Ramos (cell line): ENCODE measurements around the gene ISOC2.
"Not testable (repeated sequence)": the region's sequence is repeated elsewhere in the genome, so short reads cannot be mapped to it uniquely, and the experiment has no call there.

ENCODE experiments used
- in situ Hi-C: fragments of 300-500 bp; cut with MboI; formaldehyde crosslinking; loops from one replicate; pipeline ENCODE4 v1.14.3; 2022; ENCODE audit warnings: low sequenced_read_pairs; ENCODE audit not compliant: unreplicated experiment

The ISOC2 gene

DNA sequence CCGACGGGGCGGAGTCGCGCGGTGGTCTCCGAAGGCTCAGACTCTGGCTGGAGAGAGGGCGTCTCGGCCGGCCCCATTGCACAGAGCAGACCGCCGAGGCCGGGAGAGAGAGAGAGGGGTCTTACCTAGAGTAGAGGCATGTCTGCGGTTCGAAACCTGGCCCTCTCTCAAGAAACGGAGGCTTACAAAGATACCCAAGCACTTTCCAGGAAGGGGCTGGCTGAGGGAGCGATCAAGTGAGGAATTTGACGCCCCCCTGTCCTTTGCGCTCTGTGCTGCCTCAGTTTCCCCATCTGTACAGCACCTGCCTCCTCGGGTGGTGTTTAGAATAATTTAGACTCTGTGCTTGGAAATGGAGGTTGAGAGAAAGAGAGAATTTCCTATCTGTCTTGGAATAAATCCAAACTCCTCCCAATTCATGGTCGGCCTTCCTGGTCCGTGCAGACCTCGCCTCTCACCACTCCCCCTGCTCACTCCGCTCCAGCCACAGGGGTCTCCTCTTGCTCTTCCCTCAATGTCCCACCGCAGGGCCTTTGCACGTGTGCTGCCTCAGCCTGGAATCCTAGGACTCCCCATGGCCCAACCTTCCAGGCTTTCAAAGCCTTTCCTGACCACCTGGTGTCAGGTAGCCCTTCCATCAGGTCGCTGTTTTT is 658 bp upstream of the ISOC2 start:
- in situ Hi-C loops = no loop called here

GRCh38 chr19:55460670-55461258 is 678 bp downstream of the ISOC2 start:
- in situ Hi-C loops = no loop called here

DNA sequence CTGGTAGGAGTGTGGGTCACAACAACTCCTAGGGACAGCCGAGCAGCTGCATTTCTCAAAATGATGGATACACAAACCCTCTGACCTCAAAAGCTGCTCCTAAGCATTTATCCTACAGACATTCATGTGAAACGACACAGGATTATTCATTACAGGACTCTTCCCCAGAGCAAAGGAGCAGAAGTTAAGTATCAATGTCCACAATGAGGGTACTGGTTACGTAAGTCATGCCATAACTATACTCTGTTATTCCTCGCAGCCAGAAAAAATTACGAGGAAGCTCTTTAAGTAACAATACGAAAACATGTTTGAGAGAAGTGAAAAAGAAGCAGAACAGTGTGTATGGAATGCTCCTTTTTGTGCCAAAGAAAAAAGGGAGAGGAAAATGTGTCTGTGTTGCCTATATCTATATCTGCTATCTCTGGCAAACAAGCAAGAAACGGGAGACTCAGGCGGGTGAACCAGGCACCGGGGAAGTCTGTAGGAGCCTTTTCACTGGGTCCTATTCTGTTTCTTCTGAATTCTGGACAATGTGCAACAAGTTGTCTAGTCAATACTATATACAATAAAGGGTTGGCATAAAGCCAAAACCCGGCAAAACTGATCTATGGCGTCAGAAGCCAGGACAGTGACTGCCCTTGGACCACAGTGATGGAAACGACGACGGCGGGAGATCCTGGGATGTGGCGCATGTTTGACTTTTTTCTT is 1.3 kb downstream of the ISOC2 start:
- in situ Hi-C loops = no loop called here

DNA sequence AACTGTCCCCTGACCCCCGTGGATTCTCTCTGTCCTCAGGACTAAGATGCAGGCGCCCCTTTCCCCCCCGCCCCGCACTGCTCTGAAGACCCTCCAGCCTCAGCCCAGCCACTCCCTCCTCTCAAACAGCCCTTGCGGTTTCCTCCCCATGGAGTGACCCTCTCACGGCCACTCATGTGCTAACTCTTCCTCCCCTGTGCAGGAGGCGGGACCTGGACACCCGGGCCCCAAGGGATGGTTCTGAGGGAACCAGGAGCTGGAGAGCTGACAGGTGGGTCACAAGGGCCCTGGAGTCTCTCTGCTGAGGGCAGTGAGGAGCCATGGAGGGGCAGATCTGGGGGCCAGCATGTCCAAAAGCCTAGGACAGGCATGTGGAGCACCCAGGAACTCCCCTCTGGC is 1.9 kb downstream of the ISOC2 start:
- in situ Hi-C loops = no loop called here

DNA sequence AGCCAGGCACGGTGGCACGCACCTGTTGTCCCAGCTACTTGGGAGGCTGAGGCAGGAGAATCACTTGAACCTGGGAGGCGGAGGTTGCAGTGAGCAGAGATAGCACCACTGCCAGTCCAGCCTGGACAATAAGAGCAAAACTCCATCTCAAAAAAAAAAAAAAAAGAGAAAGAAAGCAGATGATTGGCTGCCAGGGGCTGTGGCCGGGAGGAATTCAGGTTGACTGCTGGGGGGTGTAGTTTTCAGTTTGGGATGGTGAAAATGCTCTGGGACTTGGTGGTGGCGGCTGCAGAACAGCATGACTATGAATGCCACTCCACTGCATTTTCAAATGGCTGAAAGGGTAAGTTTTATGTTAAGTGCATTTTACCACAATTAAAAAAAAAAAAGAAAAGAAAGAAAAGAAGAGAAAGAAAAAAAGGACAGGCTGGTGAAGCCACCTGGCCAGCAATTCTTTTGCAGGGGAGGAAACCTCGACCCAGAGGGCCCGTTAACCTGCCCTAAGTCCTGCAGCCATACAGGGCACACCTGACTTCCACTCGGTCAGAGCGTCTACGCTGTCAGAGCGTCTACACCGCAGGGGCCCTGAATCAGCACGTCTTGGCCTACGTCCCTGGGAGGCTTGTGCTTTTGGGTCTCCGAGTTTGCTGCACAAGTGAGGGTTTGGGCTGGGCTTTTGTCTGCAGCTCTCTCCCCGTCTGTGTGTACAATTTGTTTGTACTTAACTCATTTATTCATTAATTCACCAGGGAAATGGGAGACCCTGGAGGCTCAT is 3.6 kb downstream of the ISOC2 start:
- in situ Hi-C loops = no loop called here

GRCh38 chr19:55456347-55456746 is 5.1 kb downstream of the ISOC2 start:
- in situ Hi-C loops = no loop called here

GRCh38 chr19:55455576-55456235 is 5.7 kb downstream of the ISOC2 start:
- in situ Hi-C loops = no loop called here

DNA sequence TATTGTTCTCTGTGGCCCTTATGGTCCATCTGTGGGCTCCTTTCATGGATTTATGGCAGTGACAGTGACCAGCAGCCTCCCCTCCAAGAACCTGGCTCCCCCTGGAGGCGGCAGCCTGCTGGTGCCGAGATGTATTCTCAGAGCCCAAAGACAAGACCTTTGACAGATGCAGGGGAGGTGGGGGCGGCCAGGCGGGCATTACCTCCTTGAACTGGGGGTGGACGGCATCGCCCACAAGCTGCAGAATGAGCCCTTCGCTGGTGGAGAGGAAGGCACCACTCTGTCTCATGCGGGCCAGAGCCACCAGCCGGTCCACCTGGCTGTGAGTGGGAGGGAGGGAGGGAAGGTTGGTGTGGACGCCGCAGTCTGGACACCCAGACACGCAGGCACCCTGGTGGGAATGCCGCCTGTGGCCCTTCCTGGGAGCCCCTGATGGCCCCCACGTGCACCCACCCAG is 6.6 kb downstream of the ISOC2 start:
- in situ Hi-C loops = no loop called here

DNA sequence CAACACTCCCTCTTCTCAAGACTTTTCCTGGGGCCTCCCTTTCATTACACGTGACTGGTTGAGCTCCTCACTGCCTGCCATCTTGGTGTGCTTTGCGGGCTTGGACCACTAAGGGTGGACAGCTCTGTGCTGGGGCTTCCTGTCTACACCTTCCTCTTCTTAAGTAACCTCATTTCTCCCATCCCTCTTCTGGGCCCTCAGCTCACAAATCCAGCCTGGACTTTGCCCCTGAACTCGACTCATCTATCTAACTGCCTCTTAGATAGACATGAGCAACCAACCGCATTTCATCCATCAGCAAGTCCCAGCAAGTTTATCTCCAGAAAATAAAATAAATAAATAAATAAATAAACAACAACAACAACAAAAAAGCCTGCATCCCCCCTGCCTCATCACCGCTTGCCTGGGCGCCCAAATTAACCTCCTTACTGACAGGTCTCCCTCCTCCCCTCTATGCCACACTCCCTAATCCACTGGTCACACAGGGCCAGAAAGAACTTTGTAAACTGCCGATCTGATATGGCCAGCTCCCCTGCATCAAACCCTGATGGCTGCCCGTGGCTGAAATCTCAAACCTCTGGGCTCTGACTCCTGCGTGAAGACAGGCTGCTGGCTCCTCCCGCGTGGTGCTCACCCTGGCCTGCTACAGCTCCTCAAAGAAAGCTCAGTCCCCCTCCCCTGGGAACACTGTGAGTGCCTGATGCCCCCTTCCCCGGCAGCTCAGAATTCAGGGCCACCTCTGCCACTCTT is 7.8 kb downstream of the ISOC2 start:
- in situ Hi-C loops = no loop called here

DNA sequence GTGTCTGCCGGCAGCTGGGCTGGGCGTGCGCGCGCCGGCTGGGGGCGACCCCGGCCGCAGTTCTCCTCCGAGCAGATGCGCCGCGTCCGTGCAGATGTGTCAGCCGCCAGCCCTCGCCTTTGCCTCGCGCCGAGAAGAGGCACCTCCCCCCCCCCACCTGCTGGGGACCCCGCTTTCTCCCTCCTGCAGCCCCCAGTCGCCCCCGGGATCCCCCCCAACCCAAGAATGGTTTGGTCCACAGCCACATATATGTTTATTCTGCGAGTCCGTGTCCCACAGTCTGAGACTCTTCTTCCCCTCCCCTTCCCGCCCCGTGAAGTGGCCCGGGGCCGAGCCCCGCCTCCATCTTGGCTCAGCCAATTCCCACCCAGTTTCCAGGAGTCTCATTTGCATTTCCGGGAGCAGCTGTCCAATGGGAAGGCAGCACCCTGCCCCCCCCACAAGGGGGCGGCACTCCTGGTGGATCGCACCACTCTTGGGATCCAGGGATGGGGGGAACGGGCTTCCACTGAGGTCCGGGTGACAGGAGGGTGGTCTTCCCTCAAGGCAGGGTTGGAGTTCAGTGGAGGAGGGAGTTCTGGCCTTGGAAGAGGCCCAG is 8.6 kb downstream of the ISOC2 start:
- in situ Hi-C loops = no loop called here

GRCh38 chr19:55451965-55452748 is 9.3 kb downstream of the ISOC2 start:
- in situ Hi-C loops = no loop called here

DNA sequence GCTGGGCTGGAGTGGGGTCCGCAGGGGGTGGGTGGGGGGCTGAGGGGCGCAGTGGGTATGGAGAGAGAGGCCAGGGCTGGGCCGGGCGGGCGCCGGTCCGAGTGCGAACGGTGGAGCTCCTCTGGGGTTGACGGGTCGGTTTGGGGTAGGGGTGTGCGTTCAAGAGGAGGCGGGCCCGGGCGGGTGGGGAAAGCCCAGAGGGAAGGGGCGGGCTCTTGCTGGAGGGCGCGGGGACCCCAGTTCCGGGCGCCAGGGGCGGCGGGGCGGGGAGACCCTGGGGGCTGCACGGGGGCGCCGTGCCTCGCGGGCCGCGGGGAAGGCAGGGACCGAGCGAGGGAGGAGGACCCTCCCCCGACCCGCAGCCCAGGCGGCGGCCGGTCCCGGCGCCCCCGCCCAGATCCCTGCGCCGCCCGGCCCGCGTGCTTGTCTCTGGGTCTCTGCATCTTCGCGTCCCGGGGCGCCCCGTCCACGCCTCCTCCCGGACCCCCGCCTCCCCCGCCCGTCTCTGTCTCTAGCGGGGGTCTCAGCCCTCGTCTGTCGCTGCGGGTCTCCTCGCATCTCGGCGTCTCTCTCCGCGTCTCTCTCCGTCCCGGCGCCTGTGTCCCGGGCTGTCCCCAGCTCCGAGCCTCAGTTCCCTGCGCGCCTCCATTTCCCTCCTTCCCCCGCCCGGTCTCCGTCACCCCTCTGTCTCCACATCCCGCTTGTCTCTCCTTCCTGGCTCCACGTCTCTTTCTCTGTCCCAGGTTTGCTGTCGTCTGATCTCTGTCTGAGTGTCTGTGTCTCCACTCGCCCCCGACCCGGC is 10.1 kb downstream of the ISOC2 start:
- in situ Hi-C loops = no loop called here

DNA sequence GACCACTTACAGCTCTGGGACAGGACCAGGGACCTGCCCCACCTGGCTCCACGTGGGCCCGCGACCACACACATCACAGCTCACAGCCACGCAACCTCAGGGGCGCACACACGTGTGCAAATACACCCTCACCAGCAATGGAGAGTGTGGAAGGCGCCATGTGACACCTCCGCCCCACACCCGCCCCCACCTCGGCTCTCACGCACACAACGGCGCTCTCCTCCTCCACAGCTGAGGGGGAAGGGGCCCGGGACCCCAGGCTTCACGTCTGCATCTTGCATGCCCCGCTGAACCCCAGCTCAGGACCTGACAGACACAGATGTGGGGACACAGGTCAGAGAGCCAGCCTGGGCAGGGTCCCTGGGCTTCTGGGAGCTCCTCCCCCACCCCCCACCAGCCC is 12.0 kb downstream of the ISOC2 start:
- in situ Hi-C loops = no loop called here

DNA sequence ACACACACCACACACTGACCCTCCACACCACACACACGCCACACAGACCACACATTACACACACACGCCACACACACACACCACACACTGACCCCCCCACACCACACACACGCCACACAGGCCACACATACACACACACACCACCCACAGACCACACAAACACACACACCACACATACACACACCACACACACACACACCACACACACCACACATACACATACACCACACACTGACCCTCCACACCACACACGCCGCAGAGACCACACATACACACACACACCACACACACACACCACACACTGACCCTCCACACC is 13.3 kb downstream of the ISOC2 start:
- in situ Hi-C loops = not testable (repeated sequence)

GRCh38 chr19:55447421-55448174 is 13.8 kb downstream of the ISOC2 start:
- in situ Hi-C loops = no loop called here

DNA sequence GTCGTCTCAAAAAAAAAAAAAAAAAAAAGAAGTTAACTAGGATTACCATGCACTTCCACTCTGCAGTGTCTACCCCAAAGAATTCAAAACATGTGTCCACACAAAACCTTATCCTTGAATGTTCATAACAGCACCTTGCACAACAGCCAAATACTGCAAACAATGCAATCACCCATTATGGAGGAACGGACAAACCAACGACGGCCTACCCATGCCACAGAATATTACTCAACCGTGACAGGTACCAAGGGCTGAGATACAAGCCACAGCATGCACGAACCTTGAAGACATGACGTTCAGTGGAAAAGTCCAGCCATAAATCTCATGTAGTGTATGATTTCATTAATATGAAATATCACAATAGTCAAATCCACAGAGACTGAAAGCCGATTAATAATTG is 15.4 kb downstream of the ISOC2 start:
- in situ Hi-C loops = no loop called here

GRCh38 chr19:55444646-55445045 is 16.8 kb downstream of the ISOC2 start:
- in situ Hi-C loops = no loop called here
